OCI-M2 (cell line): Measurements from ENCODE around the gene GCLM.
A peak's percentile ranks its signal among the peaks of the same experiment; 100 is the strongest.
"Not testable (repeated sequence)": the region's sequence is repeated elsewhere in the genome, so short reads cannot be mapped to it uniquely, and the experiment has no call there.

Experiments used
- DNase-seq: peaks from one replicate; lab custom pipeline; 2025; ENCODE audit not compliant: unreplicated experiment; lab: John Stamatoyannopoulos, UW

Gene GCLM, protein sequence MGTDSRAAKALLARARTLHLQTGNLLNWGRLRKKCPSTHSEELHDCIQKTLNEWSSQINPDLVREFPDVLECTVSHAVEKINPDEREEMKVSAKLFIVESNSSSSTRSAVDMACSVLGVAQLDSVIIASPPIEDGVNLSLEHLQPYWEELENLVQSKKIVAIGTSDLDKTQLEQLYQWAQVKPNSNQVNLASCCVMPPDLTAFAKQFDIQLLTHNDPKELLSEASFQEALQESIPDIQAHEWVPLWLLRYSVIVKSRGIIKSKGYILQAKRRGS

DNA sequence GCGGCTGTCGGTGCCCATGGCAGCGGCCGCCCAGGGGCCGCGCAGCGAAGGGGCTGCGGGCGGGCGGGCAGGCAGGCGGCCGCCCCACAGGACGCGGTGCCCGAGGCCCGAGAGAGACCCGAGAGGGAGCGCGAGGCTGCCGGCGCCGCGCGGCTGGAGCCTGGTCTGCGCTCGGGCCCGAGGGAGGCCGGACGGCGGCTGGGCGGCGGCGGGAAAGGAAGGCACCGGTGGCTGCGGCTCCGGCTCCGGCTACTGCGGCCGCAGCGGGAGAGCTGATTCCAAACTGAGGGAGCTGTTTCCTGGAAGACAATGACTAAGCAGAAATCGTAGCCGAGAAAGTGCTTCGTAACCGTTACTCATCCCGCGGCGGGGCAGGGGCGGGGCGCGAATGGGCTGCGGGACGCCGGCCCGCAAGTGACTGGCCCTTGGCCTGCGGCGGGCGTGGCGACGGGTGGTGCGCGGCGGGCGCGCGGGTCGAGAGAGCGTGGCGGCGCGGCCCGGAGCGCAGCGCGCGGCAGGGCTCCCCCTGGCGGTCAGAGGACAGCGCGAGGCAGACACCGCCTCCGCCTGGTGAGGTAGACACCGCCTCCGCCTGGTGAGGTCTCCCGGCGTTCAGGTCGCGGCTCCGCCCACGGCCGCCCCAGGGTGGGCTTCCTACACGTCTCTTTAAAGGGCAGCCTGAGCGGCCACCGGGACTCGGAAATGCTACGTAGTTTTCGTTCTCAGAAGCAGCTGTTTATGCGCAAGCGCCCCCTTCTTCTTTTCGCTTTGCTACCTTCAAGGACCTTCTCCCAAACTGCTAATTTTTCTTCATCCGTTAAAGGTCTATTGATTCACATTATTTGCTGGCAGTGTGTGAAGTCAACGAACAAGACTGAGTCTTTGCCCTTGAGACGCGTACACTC lies at the start of gene GCLM:
Gene GCLM (minus strand): TSS at position 285 of the 905 bp plus-strand sequence. CDS start 267 bp downstream, at position 18.
- DNase-seq = peak; percentile 72

DNA sequence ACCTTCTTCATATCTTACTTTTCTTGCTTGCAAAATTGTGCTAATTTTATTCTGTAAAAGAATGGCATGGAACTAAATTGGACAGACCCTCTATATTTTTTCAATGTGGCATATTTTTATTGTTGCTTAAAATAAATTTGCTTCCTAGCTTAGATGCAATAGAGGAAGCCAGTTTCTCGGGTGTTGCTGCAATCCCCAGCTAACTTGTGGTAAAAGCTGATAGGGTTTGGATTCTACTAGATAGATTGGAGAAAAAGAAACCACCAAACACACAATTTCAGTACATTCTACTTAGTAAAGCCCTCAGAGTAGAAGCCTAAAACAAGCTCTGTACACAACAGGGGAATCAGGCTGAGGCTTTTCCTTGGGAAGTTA lies 49.5 kb upstream of the GCLM start:
- no peak for DNase-seq

DNA sequence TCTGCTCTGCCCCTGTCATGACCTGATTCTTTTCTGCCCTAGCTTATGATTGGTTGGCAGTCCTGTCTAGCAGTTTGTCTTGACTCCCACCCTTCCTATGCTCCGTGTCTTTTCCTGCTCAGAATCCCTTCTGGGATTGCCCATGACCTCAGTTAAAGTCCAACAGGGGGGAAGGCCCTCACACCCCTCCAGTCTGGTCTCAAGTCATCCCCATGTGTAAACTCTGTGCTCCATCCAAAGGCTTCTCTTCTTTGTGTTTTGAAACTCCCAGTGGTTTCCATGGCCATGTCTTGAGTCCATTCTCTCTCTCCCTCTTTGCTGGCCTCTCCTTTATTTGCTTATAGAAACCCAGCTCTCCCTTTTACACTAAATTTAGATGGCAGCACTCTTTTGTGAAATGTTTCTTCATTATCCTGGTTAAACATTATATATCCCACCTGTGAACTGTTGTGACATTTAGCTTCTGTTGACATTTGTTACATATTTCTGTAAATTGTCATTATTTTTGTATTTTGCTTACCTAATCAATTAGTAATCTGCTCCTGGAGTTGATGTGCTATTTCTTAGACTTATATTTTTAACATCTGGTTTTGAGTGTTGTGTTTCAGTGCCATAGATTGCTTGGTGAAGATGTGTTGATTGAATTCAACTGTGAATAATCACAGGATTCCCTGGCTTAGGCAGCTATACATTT lies 48.9 kb upstream of the GCLM start:
- no peak for DNase-seq

DNA sequence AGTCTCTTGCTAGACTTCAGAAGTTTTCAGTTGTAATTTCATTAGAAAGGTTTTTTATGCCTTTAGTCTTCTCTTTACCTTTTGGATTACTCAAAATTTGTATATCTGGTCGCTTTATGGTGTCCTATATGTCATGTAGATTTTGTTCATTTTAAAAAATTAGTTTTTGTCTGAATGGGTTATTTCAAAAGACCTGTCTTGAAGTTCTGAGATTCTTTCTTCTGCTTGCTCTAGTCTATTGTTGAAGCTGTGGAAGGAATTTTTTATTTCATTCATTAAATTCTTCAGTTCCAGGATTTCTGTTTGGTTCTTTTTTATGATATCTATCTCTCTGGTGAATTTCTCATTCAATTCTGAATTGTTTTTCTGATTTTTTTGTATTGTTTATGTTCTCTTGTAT lies 46.5 kb upstream of the GCLM start:
- no peak for DNase-seq

DNA sequence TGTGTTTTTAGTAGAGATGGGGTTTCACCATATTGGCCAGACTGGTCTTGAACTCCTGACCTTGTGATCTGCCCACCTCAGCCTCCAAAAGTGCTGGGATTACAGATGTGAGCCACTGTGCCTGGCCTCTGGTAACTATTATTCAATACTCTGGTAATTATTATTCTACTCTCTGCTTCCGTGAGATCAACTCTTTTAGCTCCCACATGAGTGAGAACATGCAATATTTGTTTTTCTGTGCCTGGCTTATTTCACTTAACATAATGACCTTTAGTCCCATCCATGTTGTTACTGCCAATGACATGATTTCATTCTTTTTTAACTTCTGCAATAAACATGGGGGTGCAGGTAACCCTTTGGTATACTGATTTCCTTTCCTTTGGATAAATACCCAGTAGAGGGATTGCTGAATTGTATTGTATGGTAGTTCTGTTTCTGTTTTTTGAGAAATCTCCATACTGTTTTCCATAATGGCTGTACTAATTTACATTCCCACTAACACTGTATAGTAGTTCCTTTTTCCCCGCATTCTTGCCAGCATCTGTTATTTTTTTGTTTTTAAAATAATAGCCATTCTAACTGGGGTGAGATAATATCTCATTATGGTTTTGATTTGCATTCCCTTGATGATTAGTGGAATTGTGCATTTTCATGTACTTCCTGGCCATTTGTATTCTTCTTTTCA lies 37.9 kb upstream of the GCLM start:
- DNase-seq = not testable (repeated sequence)

DNA sequence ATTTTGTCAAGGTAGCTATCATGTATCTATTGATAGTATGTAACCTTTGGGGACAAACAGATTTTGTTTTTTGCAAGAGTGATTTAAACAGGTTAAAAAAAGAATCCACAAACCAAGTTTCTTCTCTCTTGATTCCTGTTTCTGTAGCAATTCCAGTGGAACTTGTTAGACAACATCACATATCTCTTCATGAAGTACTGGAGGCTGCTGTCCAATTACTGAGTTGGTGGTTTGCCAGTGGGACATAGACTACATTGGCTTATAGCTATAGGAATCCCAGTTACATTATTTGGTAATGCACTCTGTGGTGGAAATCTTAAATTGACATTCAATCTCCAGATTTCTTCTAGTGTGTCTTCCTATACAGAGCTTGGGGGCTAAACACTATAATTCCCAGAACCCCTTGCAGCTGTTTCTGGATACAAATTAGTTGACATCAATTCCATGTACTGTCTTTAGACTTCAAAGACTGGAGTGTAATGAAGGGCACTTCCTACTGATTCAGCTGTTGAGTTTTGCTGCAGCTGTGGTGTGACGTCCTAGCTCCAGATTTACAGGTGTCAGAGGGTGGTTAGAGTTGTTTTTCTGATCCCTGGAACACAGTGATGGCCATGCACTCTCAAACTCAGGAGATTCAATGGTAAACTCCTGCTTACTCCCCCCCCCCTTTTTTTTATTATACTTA lies 29.4 kb upstream of the GCLM start:
- no peak for DNase-seq

DNA sequence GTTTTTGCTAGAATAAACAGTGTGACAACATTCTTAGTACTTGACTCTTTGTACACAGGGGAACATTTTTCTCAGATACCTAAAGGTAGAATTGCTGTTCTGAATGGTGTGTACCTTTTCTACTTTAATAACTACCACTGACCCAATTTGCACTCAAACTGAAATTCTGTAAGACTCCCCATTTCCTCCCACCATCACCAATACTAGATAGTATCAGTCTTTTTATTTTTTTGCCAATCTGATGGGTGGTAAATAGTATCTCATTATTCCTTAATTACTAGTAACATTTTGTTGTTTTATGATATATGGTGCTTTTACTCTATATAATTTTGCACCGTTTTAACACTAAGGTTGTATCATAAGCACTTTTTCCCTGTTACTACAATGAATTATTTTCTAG lies 28.8 kb upstream of the GCLM start:
- no peak for DNase-seq

DNA sequence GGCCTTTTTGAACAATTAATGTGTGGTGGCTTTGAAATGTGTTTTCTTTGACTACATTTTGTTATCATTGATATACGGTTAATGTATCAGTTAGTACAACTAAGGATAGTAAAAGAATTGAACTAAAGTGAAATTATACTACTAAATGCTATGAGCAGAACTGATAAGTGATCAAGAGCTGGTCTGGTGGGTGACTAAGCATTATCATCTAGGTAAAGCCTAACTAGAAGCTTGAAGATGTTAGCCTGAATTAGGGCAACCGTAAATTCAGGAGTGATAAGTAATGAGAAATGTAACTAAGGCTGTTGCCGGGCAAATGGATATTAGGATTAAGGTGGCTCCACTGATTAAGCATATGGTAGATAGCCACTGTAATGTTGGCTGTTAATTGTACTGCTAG lies 16.0 kb upstream of the GCLM start:
- no peak for DNase-seq

DNA sequence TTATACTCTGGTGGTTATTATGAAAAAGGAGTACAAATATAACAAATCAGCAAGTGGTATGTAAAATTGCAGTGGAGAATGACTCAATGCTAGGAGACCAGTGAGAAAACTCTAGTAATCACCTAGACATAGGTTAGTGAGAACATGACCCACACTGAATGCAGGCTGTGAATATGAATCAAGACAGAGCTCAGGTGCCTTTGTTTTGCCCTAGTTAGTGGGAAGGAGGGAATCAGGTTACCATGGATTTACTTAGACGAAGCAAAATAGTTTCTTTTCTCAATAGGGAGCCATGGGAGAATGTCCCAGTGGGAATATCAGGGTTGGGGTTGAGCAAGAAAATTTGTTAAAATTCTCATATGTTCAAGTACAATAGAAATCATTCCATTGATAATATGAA lies 10.6 kb upstream of the GCLM start:
- DNase-seq = no peak

DNA sequence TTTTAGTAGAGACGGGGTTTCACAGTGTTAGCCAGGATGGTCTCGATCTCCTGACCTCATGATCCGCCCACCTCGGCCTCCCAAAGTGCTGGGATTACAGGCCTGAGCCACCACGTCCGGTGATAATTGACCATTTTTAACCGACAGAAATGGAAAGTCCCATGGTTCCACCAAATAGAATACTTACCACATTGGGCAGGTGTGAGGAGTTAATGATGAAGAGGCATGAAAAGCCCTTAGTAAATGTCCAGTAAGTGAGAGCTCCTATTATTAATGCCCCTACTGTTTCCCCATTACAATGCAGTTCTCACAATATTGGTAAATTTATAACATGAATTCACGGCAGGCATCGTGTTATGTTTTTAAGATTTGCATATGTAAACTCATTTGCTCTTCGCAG lies 8.1 kb upstream of the GCLM start:
- DNase-seq = no peak

DNA sequence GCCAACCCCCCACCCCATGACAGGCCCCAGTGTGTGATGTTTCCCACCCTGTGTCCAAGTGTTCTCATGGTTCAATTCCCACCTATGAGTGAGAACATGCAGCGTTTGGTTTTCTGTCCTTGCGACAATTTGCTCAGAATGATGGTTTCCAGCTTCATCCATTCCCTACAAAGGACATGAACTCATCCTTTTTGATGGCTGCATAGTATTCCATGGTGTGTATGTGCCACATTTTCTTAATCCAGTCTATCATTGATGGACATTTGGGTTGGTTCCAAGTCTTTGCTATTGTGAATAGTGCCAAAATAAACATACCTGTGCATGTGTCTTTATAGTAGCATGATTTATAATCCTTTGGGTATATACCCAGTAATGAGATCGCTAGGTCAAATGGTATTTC lies 1.6 kb upstream of the GCLM start:
- DNase-seq = not testable (repeated sequence)

DNA sequence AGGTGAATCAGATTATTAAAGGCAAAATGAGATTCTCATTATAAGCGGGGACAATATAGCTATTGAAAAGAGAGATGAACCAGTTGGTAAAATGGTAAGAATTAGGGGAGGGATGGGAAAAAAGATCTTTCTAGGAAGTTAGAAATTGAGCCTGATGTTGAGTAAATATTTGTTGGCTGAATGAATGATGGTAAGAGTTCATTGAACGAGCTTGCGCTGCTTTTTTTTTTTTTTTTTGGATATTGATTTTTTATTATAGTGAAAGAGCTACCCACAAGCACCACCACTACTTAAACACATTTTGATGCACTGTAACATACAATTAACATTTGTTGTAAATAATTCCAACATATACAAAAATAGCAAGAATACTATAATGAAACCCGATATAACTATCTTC lies 1.1 kb upstream of the GCLM start:
- DNase-seq = no peak

DNA sequence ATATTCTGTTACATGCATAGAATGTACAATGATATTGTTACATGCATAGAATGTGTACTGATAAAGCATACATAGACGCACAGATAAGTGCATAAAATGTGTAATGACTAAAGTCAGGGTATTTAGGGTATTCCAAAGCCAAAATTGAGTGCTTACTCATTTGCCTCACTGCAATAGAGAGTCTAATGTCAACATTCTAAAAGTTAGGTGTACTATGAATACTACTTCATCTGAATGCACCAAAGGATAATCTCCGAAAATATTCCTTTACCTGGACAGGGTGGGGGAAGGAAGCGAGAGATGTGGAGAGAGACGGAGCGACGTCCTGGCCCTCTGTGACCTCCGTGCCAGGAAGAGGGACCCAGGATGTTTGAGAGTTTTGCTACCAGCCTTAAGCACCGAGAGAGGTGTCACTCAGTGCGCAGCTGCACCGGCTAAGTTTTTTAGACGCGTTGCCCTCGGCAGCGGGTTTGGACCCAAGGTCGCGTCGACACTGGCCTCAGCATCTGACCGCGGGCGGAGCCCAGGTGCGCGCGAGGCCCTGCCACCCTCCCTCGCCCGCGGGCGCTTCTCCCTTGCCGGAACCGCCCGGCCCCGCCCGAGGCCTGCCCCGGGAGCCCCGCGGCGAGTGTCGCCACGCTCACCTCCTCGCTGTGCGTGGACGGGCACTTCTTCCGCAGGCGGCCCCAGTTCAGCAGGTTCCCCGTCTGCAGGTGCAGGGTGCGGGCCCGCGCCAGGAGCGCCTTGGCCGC lies 660 bp downstream of the GCLM start:
- no peak for DNase-seq

DNA sequence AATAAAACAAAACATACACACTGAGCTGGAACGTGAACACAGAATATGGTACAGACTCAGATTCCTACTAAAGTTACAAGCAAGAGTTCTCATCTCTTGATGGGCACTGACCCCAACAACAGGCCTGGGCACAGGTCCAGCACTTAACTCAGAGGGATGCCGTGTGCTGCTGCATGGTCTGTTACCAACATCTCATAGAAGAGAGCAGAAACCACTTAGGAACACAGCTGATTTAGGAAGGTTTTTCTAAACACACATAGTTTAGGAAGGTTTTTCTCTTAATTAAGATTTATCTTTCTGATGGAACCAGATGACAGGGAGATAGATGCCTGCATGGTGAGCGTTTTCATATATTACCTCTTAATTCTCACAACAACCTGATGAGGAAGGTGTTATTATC lies 1.5 kb downstream of the GCLM start:
- DNase-seq = no peak

DNA sequence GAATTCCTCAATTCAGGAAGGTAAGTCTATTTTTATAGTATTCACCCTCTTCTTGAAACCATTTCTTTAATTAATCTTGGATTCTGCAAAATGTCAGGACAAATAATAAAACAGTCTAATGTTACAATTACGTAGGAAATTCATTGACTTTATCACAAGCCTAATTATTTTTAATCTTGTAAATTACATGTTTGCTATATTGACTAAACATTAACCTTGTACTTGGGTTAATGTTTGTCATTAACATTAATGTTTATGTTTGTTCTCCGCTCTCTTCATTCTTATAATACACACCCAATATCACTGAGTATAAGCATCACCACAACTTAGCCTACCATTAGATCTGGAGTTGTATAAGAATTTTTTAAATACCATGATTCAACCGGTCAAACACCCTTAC lies 2.8 kb downstream of the GCLM start:
- no peak for DNase-seq

DNA sequence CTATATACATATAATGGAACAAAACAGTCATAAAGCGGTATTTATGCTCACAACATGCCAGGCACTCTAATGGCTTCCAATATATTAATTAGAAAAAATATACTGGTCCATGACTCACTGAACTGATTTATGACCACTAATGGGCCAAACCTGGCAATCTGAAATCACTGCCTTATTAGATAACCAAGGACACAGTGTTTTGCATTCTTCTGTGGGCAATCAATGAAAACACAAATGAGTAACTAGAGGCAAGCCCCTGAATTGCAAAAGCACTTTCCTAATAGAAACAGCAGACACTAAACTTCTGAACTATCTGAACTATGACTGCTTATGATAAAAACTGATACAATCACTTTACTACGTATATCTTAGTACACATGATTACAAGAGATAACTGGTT lies 3.5 kb downstream of the GCLM start:
- DNase-seq = no peak

DNA sequence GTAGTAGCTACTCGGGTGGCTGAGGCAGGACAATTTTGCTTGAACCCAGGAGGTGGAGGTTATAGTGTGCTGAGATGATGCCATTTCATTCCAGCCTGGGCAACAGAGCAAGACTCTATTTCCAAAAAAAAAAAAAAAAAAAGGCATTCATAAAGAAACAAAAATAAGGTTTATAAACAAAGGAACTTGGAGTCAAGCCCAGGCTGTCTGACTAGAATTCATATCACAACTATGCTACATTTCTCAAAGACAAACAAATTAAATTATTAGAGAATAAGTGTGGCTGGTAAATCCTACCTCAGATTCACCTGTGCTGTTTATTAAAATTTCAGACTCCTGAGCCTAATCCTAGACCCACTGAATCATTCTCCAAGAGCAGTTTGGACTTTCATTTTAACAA lies 4.2 kb downstream of the GCLM start:
- no peak for DNase-seq

DNA sequence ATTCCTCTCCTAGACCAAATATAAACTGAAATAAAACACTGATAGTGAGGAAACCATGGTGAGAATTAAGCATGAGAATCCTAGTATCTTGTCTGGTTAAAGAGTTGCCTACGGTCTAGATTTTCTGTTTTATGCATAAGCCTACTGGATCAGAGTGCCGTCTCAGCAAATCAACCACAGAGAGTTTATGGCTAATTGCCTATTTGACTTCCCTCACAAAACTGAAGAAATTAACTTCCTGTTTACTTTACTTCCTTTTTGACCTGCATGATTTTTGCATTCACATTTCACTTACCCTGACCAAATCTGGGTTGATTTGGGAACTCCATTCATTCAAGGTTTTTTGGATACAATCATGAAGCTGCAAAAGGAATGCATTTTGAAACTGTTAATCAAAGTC lies 5.0 kb downstream of the GCLM start:
- no peak for DNase-seq

DNA sequence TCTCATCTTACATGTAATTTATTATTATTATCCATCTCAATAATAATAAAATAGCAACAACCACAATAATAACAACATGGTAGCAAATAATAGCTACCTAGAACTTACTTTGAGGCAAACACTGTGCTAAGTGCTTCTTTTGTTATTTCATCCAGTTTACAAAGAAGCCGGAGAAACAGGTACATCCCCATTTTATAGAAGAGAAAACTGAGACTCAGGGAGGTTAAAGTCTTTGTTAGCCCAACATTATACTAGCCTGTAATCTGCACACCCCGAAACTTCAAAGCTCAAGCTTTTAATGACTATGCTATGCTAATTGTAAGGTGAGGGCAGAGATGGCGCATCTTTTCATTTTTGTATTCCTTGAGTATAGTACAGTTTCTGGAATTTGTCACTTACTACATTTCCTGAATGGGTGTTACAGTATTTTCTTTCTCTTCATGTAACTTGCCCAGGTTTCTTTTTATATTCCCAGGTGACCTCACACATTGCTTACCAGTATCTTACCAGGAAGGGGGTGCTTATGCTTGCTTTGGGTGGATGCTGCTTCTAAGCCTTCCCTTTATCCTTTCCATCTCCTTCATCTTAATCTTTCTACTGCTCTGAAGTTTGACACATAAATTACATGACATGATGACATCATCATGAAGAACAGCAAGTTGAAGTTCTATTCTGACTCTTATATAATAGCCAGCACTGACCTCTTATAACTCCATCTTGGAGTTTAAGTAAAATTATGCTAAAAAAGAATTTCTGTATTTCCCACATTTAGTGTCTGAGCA lies 8.3 kb downstream of the GCLM start:
- DNase-seq = no peak
